Neural crest cell (in vitro differentiated cells): ENCODE measurements around the gene PRDX5. TPM values are rescaled to one million over a fixed set of nuclear protein-coding genes. Genes with fewer than 3 reads are reported as not detected.
A peak's percentile ranks its signal among the peaks of the same experiment; 100 is the strongest.

Experiments used
- DNase-seq: peaks from one replicate; pipeline ENCODE4 v3.0.0; 2021; ENCODE audit warnings: low read depth, mixed read lengths, low spot score
- H3K27ac Mint-ChIP-seq: one replicate; pipeline ENCODE4 v1.8.0; 2021; ENCODE audit warnings: mild to moderate bottlenecking, mixed read lengths; ENCODE audit not compliant: unreplicated experiment
- H3K27me3 Mint-ChIP-seq: 2 replicates; pipeline ENCODE4 v1.8.0; 2021; ENCODE audit warnings: low read depth, mild to moderate bottlenecking, mixed read lengths
- H3K36me3 Mint-ChIP-seq: 2 replicates; pipeline ENCODE4 v1.8.0; 2021; ENCODE audit warnings: low read depth, mild to moderate bottlenecking, mixed read lengths
- H3K4me1 Mint-ChIP-seq: 2 replicates; pipeline ENCODE4 v1.8.0; 2021; ENCODE audit warnings: mixed read lengths
- H3K4me3 Mint-ChIP-seq: one replicate; pipeline ENCODE4 v1.8.0; 2021; ENCODE audit warnings: mild to moderate bottlenecking, mixed read lengths
- H3K9me3 Mint-ChIP-seq: 2 replicates; pipeline ENCODE4 v1.8.0; 2021; ENCODE audit warnings: mixed read lengths
- CTCF ChIP-seq: fragments of 200-600 bp; sonication (generic); conservative IDR thresholded peaks from 2 replicates; pipeline ENCODE4 v1.5.0; 2021; ENCODE audit warnings: antibody characterized with exemption, mild to moderate bottlenecking
- total RNA-seq: library from RNA; stranded (reverse); gene quantifications from 2 replicates; pipeline ENCODE4 v1.2.1, GENCODE V29; 2021

Gene PRDX5
- total RNA-seq, 1 donor from 2014 or later = 148 TPM

- Mint-ChIP-seq H3K27me3 (no peaks in the 10 kb centered on the region), H3K4me3 (no peak overlapping the region), H3K9me3 (no peaks in the 10 kb centered on the region), H3K27ac (peak overlapping the region; percentile 84), H3K36me3 (no peaks in the 10 kb centered on the region), H3K4me1 (peaks cover 12% of the 10 kb centered on the region)
- TF ChIP-seq CTCF = no peak
- DNase-seq = no peak
Measured at GRCh38 chr11:64347193-64347867, 29.4 kb downstream of the PRDX5 start.

GRCh38 chr11:64348383-64349024 is 30.6 kb downstream of the PRDX5 start:
- Mint-ChIP-seq H3K36me3 (no peaks in the 10 kb centered on the region), H3K4me3 (no peak overlapping the region), H3K27ac (no peak overlapping the region), H3K9me3 (no peaks in the 10 kb centered on the region), H3K4me1 (peaks cover 12% of the 10 kb centered on the region), H3K27me3 (no peaks in the 10 kb centered on the region)
- no peak for TF ChIP-seq CTCF
- DNase-seq = no peak

GRCh38 chr11:64349025-64349387 is 31.1 kb downstream of the PRDX5 start:
- Mint-ChIP-seq H3K4me3 (no peak overlapping the region), H3K36me3 (no peaks in the 10 kb centered on the region), H3K27ac (no peak overlapping the region), H3K9me3 (no peaks in the 10 kb centered on the region), H3K4me1 (peaks cover 12% of the 10 kb centered on the region), H3K27me3 (no peaks in the 10 kb centered on the region)
- DNase-seq = no peak
- no peak for TF ChIP-seq CTCF

GRCh38 chr11:64349404-64349803 is 31.5 kb downstream of the PRDX5 start:
- Mint-ChIP-seq H3K4me3 (no peak overlapping the region), H3K9me3 (no peaks in the 10 kb centered on the region), H3K36me3 (no peaks in the 10 kb centered on the region), H3K4me1 (peaks cover 12% of the 10 kb centered on the region), H3K27me3 (no peaks in the 10 kb centered on the region), H3K27ac (no peak overlapping the region)
- no peak for TF ChIP-seq CTCF
- no peak for DNase-seq

- Mint-ChIP-seq H3K4me3 (no peak overlapping the region), H3K27me3 (no peaks in the 10 kb centered on the region), H3K36me3 (no peaks in the 10 kb centered on the region), H3K9me3 (no peaks in the 10 kb centered on the region), H3K27ac (no peak overlapping the region), H3K4me1 (peaks cover 13% of the 10 kb centered on the region)
- no peak for TF ChIP-seq CTCF
- no peak for DNase-seq
Measured at GRCh38 chr11:64351136-64351631, 33.3 kb downstream of the PRDX5 start.
